ENCODE measurements around the gene HIGD1C.
"Not testable (repeated sequence)": the region's sequence is repeated elsewhere in the genome, so short reads cannot be mapped to it uniquely, and the experiment has no call there.

The HIGD1C gene

GRCh38 chr12:50952510-50952909 lies at the start of gene HIGD1C:
Gene HIGD1C (plus strand): TSS chr12:50952544. CDS start chr12:50953999, 1,455 bp downstream.
- DNase-seq, result no peak

- not testable (repeated sequence) for DNase-seq
Observed at GRCh38 chr12:50908479-50908878, 43.9 kb upstream of the HIGD1C start.

- DNase-seq, result not testable (repeated sequence)
Observed at GRCh38 chr12:50912361-50912760, 40.0 kb upstream of the HIGD1C start.

GRCh38 chr12:50913224-50913623 lies 39.1 kb upstream of the HIGD1C start:
- DNase-seq, result no peak

- no peak for DNase-seq
Observed at GRCh38 chr12:50914872-50915484, 37.4 kb upstream of the HIGD1C start.

- no peak for DNase-seq
Observed at GRCh38 chr12:50916292-50916691, 36.1 kb upstream of the HIGD1C start.

- no peak for DNase-seq
Observed at GRCh38 chr12:50918584-50919316, 33.6 kb upstream of the HIGD1C start.

- no peak for DNase-seq
Observed at GRCh38 chr12:50922820-50923219, 29.5 kb upstream of the HIGD1C start.

GRCh38 chr12:50923361-50924130 lies 28.8 kb upstream of the HIGD1C start:
- DNase-seq, result no peak

- DNase-seq, result no peak
Observed at GRCh38 chr12:50924131-50924438, 28.3 kb upstream of the HIGD1C start.

- no peak for DNase-seq
Observed at GRCh38 chr12:50924439-50925341, 27.7 kb upstream of the HIGD1C start.

- DNase-seq, result no peak
Observed at GRCh38 chr12:50925342-50925651, 27.0 kb upstream of the HIGD1C start.

GRCh38 chr12:50925920-50926319 lies 26.4 kb upstream of the HIGD1C start:
- no peak for DNase-seq

- no peak for DNase-seq
Observed at GRCh38 chr12:50926415-50926814, 25.9 kb upstream of the HIGD1C start.

GRCh38 chr12:50926932-50927331 lies 25.4 kb upstream of the HIGD1C start:
- DNase-seq, result not testable (repeated sequence)

- no peak for DNase-seq
Observed at GRCh38 chr12:50927356-50927755, 25.0 kb upstream of the HIGD1C start.

GRCh38 chr12:50927766-50928224 lies 24.5 kb upstream of the HIGD1C start:
- DNase-seq, result no peak

- no peak for DNase-seq
Observed at GRCh38 chr12:50928392-50928791, 24.0 kb upstream of the HIGD1C start.

GRCh38 chr12:50929831-50930230 lies 22.5 kb upstream of the HIGD1C start:
- DNase-seq, result no peak

GRCh38 chr12:50930477-50930876 lies 21.9 kb upstream of the HIGD1C start:
- DNase-seq, result not testable (repeated sequence)

GRCh38 chr12:50932787-50933280 lies 19.5 kb upstream of the HIGD1C start:
- DNase-seq, result no peak

- no peak for DNase-seq
Observed at GRCh38 chr12:50933459-50934124, 18.8 kb upstream of the HIGD1C start.
